Measurements from ENCODE around the gene CD207.

DNA sequence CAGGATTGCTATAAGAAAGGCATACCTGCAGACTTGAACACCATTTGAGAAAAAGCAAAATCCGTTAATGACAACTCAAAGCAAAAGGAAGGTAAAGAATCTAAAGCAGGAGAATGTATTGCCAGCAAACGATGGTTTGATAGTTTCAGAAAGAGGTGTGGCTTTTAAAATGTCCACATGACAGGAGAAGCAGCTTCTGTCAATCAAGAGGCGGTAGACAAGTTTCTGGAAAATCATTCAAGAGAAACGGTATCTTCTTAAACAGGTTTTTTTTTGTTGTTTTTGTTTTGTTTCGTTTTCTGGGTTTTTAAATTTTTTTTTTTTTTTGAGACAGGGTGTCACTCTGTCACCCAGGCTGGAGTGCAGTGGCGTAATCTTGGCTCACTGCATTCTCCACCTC, 29.0 kb downstream of the CD207 start:
- TF ChIP-seq EZH2phosphoT487 (IDR thresholded peaks at IDR 0.05; ENCODE audit: insufficient read depth, low read depth) = no peak
- TF ChIP-seq EZH2 (IDR thresholded peaks at IDR 0.05; ENCODE audit: insufficient read depth, poor library complexity, severe bottlenecking) = no peak
